AG04450 (cell line): ENCODE data around the gene SERINC5. TPM values are rescaled to one million over a fixed set of nuclear protein-coding genes. Genes with fewer than 3 reads are reported as not detected.

Experiments used
- CTCF ChIA-PET: fragments of 300-600, 350-600 bp; formaldehyde crosslinking; extraction: SDS; loops from one replicate; lab custom pipeline; 2022; ENCODE audit warnings: antibody characterized with exemption, inconsistent platforms; lab: Charles Lee
- POLR2A ChIA-PET: fragments of 350-600 bp; formaldehyde crosslinking; extraction: SDS; loops from one replicate; lab custom pipeline; 2021; ENCODE audit warnings: antibody characterized with exemption, inconsistent platforms; lab: Yijun Ruan, JAX
- DNase-seq: peaks from one replicate; pipeline ENCODE4 v3.0.0-alpha.2; 2011; ENCODE audit warnings: low read depth, low spot score
- H3K27ac ChIP-seq: one replicate; pipeline ENCODE4 v1.5.1; 2012; ENCODE audit warnings: low read depth, low read length, control low read depth
- H3K27me3 ChIP-seq: one replicate; pipeline ENCODE4 v1.6.0; 2012; ENCODE audit warnings: low read length; ENCODE audit not compliant: control insufficient read depth, insufficient read depth
- H3K4me3 ChIP-seq: 2 replicates; pipeline ENCODE4 v1.5.1; 2011; ENCODE audit warnings: mild to moderate bottlenecking, low read depth, low read length, control low read depth
- H3K9me3 ChIP-seq: 2 replicates; pipeline ENCODE4 v1.5.1; 2012; ENCODE audit warnings: low read length; ENCODE audit not compliant: control insufficient read depth, insufficient read depth
- polyA plus RNA-seq: library from polyadenylated mRNA; depleted of rRNA; stranded (reverse); fragments of >200 nt; gene quantifications from 2 replicates; pipeline ENCODE4 v1.2.3, GENCODE V29; 2011
- TF ChIP-seq, protein P1 (sequence below): IDR thresholded peaks from 2 replicates; pipeline ENCODE4 v1.5.1; 2011; ENCODE audit warnings: low read depth, low read length, control low read depth, inconsistent platforms

SERINC5 gene
- polyA plus RNA-seq, 1 experiment = 8.5 TPM

DNA sequence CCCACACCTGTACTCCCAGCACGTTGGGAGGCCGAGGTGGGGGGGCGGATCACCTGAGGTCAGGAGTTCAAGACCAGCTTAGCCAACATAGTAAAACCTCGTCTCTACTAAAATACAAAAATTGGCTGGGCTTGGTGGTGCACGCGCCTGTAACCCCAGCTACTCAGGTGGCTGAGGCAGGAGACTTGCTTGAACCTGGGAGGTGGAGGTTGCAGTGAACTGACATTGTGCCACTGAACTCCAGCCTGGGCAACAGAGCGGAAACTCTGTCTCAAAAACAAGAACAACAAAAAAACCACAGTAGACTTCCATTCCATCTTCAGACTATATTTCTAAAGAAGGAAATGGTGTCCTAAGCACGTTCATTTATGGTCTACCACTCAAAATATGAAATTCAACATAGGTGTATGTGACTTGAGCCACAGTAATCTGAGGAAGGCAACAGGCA is 14.2 kb upstream of the SERINC5 start:
- Histone ChIP-seq H3K27ac (no peak overlapping the region), H3K9me3 (no peaks in the 10 kb centered on the region), H3K4me3 (no peak overlapping the region), H3K27me3 (no peaks in the 10 kb centered on the region)
- ChIA-PET CTCF (no interaction called here), POLR2A (no interaction called here)
- TF ChIP-seq, protein P1, sequence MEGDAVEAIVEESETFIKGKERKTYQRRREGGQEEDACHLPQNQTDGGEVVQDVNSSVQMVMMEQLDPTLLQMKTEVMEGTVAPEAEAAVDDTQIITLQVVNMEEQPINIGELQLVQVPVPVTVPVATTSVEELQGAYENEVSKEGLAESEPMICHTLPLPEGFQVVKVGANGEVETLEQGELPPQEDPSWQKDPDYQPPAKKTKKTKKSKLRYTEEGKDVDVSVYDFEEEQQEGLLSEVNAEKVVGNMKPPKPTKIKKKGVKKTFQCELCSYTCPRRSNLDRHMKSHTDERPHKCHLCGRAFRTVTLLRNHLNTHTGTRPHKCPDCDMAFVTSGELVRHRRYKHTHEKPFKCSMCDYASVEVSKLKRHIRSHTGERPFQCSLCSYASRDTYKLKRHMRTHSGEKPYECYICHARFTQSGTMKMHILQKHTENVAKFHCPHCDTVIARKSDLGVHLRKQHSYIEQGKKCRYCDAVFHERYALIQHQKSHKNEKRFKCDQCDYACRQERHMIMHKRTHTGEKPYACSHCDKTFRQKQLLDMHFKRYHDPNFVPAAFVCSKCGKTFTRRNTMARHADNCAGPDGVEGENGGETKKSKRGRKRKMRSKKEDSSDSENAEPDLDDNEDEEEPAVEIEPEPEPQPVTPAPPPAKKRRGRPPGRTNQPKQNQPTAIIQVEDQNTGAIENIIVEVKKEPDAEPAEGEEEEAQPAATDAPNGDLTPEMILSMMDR = no peak
- DNase-seq = no peak

DNA sequence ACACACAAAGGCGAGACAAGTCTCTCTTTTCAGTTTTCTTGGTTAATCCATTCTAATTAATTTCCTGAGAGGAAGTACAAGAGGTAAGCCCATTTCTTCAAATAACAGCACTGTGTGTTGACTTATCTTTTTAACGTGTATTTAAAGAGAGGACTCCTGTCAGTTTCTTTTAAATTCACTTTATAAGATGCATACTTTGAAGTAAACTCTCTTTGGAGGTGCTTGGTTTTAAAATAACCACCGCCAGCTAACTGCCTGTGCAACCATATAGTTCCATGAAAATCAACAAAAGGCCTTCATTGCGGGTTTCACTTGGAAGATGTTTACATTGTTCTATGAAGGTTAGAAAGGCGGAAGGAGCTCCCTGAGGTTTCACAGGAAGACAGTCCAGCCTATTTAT is 13.1 kb upstream of the SERINC5 start:
- Histone ChIP-seq H3K9me3 (no peaks in the 10 kb centered on the region), H3K27ac (no peak overlapping the region), H3K27me3 (no peaks in the 10 kb centered on the region), H3K4me3 (no peak overlapping the region)
- ChIA-PET POLR2A (interaction anchor here (0.6 to 0.9 kb wide), 2 partner anchors 13 to 22 kb away, joined by 3 read pairs; partner anchors contain the start of gene SERINC5), CTCF (interaction anchor here (1.5 kb wide), 1 partner anchor 39 kb away, joined by 4 read pairs; no protein-coding TSS in a partner anchor)
- TF ChIP-seq, protein P1 = no peak
- DNase-seq = no peak

DNA sequence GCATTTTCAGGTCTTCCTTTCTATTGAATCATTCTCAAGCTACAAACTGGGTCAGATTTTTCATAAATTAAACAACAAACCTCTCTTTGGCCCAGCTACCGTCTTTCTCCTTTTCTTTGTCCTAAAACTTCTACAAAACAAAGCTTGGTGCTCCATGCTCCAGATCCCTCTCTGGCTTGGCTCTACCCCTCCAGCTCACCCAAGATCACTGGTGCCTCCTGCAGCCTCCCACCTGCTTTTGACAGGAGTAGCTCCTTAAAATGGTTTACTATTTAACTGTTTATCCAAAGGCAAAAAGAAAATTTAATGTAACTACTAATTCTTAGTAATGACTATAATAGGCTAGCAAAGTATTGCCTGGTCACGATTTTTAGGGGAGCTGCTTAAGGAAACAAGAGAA is 10.7 kb upstream of the SERINC5 start:
- TF ChIP-seq, protein P1 = no peak
- DNase-seq = no peak
- no peak overlapping the region for H3K4me3 ChIP-seq
- ChIA-PET POLR2A (no interaction called here), CTCF (interaction anchor here (0.9 to 1.6 kb wide), 2 partner anchors 41 to 174 kb away, joined by 3 to 8 read pairs; no protein-coding TSS in a partner anchor)
- H3K27me3 ChIP-seq = no peaks in the 10 kb centered on the region
- no peaks in the 10 kb centered on the region for H3K9me3 ChIP-seq
- H3K27ac ChIP-seq = no peak overlapping the region

DNA sequence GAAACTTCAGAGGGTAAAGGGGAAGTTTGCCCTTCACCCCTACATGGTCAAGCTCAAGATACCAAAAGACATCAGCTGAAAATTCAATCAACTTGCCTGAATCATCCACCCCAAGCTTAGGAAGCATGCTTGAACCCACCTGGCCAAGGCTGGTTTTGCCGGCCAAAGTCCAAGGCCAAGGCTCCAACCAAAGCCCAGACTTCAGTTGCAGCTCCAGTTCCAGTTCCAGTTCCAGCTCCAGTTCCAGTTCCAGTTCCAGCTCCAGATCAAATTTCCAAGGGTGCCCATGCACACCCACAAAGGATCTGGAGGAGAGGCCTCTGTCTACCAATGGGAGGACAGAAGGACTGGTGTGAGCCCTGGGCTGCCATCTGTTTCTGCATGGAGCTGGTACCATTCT is 4.6 kb upstream of the SERINC5 start:
- no peaks in the 10 kb centered on the region; the same call in 1 of the 2 replicates for H3K9me3 ChIP-seq
- no peaks in the 10 kb centered on the region for H3K27me3 ChIP-seq
- TF ChIP-seq, protein P1 = no peak
- H3K4me3 ChIP-seq = no peak overlapping the region
- H3K27ac ChIP-seq = no peak overlapping the region
- CTCF ChIA-PET = no interaction called here
- POLR2A ChIA-PET = no interaction called here
- no peak for DNase-seq

DNA sequence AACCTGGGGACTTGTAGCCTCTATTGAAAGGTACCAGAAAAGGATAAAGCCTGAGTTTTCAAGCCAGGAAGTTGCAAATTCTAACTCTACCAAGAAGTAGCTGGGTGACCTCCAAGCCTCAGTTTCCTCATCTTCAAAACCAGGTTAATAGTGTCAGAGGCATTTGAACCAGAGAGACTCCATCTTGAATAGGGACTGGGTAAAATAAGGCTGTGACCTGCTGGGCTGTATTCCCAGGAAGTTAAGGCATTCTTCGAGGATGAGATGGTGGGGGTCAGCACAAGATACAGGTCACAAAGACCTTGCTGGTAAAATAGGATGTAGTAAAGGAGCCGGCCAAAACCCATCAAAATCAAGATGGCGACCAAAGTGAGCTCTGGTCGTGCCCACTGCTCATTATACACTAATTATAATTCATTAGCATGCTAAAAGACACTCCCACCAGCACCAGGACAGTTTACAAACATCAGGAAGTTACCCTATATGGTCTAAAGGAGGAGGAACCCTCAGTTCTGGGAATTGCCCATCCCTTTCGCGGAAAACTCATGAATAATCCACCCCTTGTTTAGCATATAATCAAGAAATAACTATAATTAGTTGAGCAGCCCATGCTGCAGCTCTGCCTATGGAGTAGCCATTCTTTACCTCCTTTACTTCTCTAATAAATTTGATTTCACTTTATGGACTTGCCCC is 3.8 kb upstream of the SERINC5 start:
- no peak overlapping the region for H3K27ac ChIP-seq
- TF ChIP-seq, protein P1 = no peak
- no peak overlapping the region for H3K4me3 ChIP-seq
- no peaks in the 10 kb centered on the region for H3K27me3 ChIP-seq
- no peak for DNase-seq
- POLR2A ChIA-PET = no interaction called here
- no peaks in the 10 kb centered on the region; the same call in 1 of the 2 replicates for H3K9me3 ChIP-seq
- CTCF ChIA-PET = no interaction called here
